CD4-positive, alpha-beta T cell (primary cell): ENCODE measurements around the gene COL5A1. TPM values are rescaled to one million over a fixed set of nuclear protein-coding genes. Genes with fewer than 3 reads are reported as not detected.

Source experiments
- ATAC-seq: fragments of 200-7000 bp; cut with Tn5 transposase; one replicate; pipeline ENCODE4 v1.10.0; 2022; ENCODE audit warnings: mild to moderate bottlenecking; ENCODE audit not compliant: poor library complexity
- CTCF ChIA-PET: fragments of 350-600 bp; sonication (Branson Sonifier 250); formaldehyde crosslinking; loops from one replicate; lab custom pipeline; 2021; ENCODE audit warnings: antibody characterized with exemption, inconsistent platforms; lab: Charles Lee
- POLR2A ChIA-PET: fragments of 350-600 bp; sonication (Branson Sonifier 250); formaldehyde crosslinking; loops from one replicate; lab custom pipeline; 2021; ENCODE audit warnings: antibody characterized with exemption, inconsistent platforms; lab: Charles Lee
- DNase-seq, 14 experiments: peaks; one replicate each; pipeline ENCODE4 v3.0.0-alpha.2; 2013 to 2020; ENCODE audit warnings: mixed read lengths in 2 of 14
- H3K27ac ChIP-seq, 2 donors: one replicate each; pipeline versions ENCODE4 v1.5.1 to v1.7.0; 2013; ENCODE audit warnings: low read length in 2 of 2, low read depth in 1 of 2, mild to moderate bottlenecking in 1 of 2
- H3K27me3 ChIP-seq, 2 experiments: 1 replicate in 1 of 2; 2 replicates in 1 of 2; pipeline versions ENCODE4 v1.6.1 to v1.7.0; 2013; ENCODE audit warnings: low read length in 2 of 2, control low read depth in 1 of 2, mild to moderate bottlenecking in 1 of 2, moderate library complexity in 1 of 2; ENCODE audit not compliant: insufficient read depth in 2 of 2, control insufficient read depth in 1 of 2
- H3K36me3 ChIP-seq: one replicate; pipeline ENCODE4 v1.6.1; 2013; ENCODE audit warnings: low read length, control low read depth; ENCODE audit not compliant: insufficient read depth
- H3K4me1 ChIP-seq: one replicate; pipeline ENCODE4 v1.6.1; 2013; ENCODE audit warnings: low read length, control low read depth; ENCODE audit not compliant: insufficient read depth
- H3K4me3 ChIP-seq: one replicate; pipeline ENCODE4 v1.5.1; 2013; ENCODE audit warnings: mild to moderate bottlenecking, low read length, moderate library complexity
- H3K9me3 ChIP-seq, 2 experiments: 1 replicate in 1 of 2; 2 replicates in 1 of 2; pipeline versions ENCODE4 v1.6.1 to v1.7.0; 2013; ENCODE audit warnings: low read length in 2 of 2, mild to moderate bottlenecking in 2 of 2, control low read depth in 1 of 2, moderate library complexity in 1 of 2; ENCODE audit not compliant: control insufficient read depth in 1 of 2, insufficient read depth in 1 of 2
- H3K27ac Mint-ChIP-seq: one replicate; pipeline ENCODE4 v1.8.0; 2020; ENCODE audit warnings: mixed read lengths
- H3K27me3 Mint-ChIP-seq: one replicate; pipeline ENCODE4 v1.8.0; 2021; ENCODE audit warnings: mixed read lengths
- H3K36me3 Mint-ChIP-seq: one replicate; pipeline ENCODE4 v1.8.0; 2021; ENCODE audit warnings: low read depth, mixed read lengths
- H3K4me1 Mint-ChIP-seq: one replicate; pipeline ENCODE4 v1.8.0; 2021; ENCODE audit warnings: low read depth, mixed read lengths
- H3K4me3 Mint-ChIP-seq: one replicate; pipeline ENCODE4 v1.8.0; 2020; ENCODE audit warnings: mild to moderate bottlenecking, mixed read lengths
- H3K9me3 Mint-ChIP-seq: one replicate; pipeline ENCODE4 v1.8.0; 2020; ENCODE audit warnings: mixed read lengths
- CTCF ChIP-seq: fragments of 200-600 bp; IDR thresholded peaks from one replicate; pipeline ENCODE4 v1.8.0; 2022; ENCODE audit warnings: antibody characterized with exemption, mild to moderate bottlenecking
- intact Hi-C, 2 experiments: fragments of 100-400 bp; cut with DNase I in 1 of 2; cut with micrococcal nuclease in 1 of 2; formaldehyde crosslinking; loops; one replicate each; pipeline versions ENCODE4 v1.15.1 to v1.9.0; 2023 to 2025; cut with DNase I, micrococcal nuclease
- polyA plus RNA-seq, 2 donors: library from polyadenylated mRNA; unstranded; fragments of 120-200 nt; gene quantifications; one replicate each; pipeline ENCODE4 v1.2.1, GENCODE V29; 2013
- total RNA-seq, 174 experiments: library from RNA in 2 of 174; stranded (reverse) in 2 of 174; gene quantifications; one replicate each; pipeline ENCODE4 v1.2.3 and lab custom pipeline; 2021 to 2026

Gene COL5A1
- under 1 TPM; 0.41 to 0.50 TPM for total RNA-seq
- polyA plus RNA-seq (2013, experiment 1 of 2), result 0.56 TPM
- polyA plus RNA-seq (2013, experiment 2 of 2), result 15.1 TPM
- total RNA-seq (lab: John Stamatoyannopoulos, UW), result 0 to 8.9 (median 1.7) reads per million in 172 experiments

- no peak within 1 kb of the TSS for H3K27ac Mint-ChIP-seq
- Histone ChIP-seq H3K9me3 (no peaks in the 10 kb centered on the region), H3K27ac (no peak within 1 kb of the TSS), H3K4me3 (peak within 1 kb of the TSS; percentile 26), H3K36me3 (no peaks in the 10 kb centered on the region), H3K27me3 (peaks cover 9 to 11% of the 10 kb centered on the region in 2 experiments), H3K4me1 (peaks cover 8% of the 10 kb centered on the region)
- ChIA-PET CTCF (no interaction called here), POLR2A (no interaction called here)
- H3K27me3 Mint-ChIP-seq, result peaks cover 17% of the 10 kb centered on the region
- TF ChIP-seq CTCF, result no peak
- peak; percentile 94 for ATAC-seq
- no peaks in the 10 kb centered on the region for H3K9me3 Mint-ChIP-seq
- no peaks in the 10 kb centered on the region for H3K4me1 Mint-ChIP-seq
- intact Hi-C loops, result loop anchor here (5.0 to 10.0 kb wide), 2 partner anchors 194 to 477 kb away; partner anchors contain the start of gene RNU6ATAC (in 1 of the 2)
- peak in 13 of 14 experiments; percentile 4 to 69 (median 41) for DNase-seq
- H3K4me3 Mint-ChIP-seq, result peak within 1 kb of the TSS; percentile 62
- H3K36me3 Mint-ChIP-seq, result no peaks in the 10 kb centered on the region
Measured at GRCh38 chr9:134641173-134641989, at the start of gene COL5A1. Gene COL5A1, plus strand, starts transcription at chr9:134641803. Its CDS starts 385 bp downstream, at chr9:134642188.

- ChIA-PET CTCF (no interaction called here), POLR2A (no interaction called here)
- no peak overlapping the region for H3K27ac Mint-ChIP-seq
- H3K27me3 Mint-ChIP-seq, result peaks cover 20% of the 10 kb centered on the region
- intact Hi-C loops, result no loop called here
- Histone ChIP-seq H3K9me3 (no peaks in the 10 kb centered on the region), H3K27ac (no peak overlapping the region), H3K36me3 (no peaks in the 10 kb centered on the region), H3K4me3 (no peak overlapping the region), H3K27me3 (peaks cover 2 to 5% of the 10 kb centered on the region in 2 experiments), H3K4me1 (no peaks in the 10 kb centered on the region)
- no peak for TF ChIP-seq CTCF
- no peaks in the 10 kb centered on the region for H3K9me3 Mint-ChIP-seq
- no peaks in the 10 kb centered on the region for H3K4me1 Mint-ChIP-seq
- no peak overlapping the region for H3K4me3 Mint-ChIP-seq
- no peaks in the 10 kb centered on the region for H3K36me3 Mint-ChIP-seq
- DNase-seq, result peak in 1 of 14 experiments; percentile 25
- ATAC-seq, result no peak
Measured at GRCh38 chr9:134592018-134592818, 49.4 kb upstream of the COL5A1 start.

GRCh38 chr9:134592819-134593200, 48.8 kb upstream of the COL5A1 start:
- no peak for ATAC-seq
- Mint-ChIP-seq H3K36me3 (no peaks in the 10 kb centered on the region), H3K27me3 (peaks cover 20% of the 10 kb centered on the region), H3K27ac (no peak overlapping the region), H3K4me3 (no peak overlapping the region), H3K9me3 (no peaks in the 10 kb centered on the region), H3K4me1 (no peaks in the 10 kb centered on the region)
- Histone ChIP-seq H3K9me3 (no peaks in the 10 kb centered on the region), H3K27me3 (peaks cover 2 to 5% of the 10 kb centered on the region in 2 experiments), H3K27ac (no peak overlapping the region), H3K4me1 (no peaks in the 10 kb centered on the region), H3K36me3 (no peaks in the 10 kb centered on the region), H3K4me3 (no peak overlapping the region)
- intact Hi-C loops, result no loop called here
- POLR2A ChIA-PET, result no interaction called here
- CTCF ChIA-PET, result no interaction called here
- peak in 1 of 14 experiments; percentile 7 for DNase-seq
- TF ChIP-seq CTCF, result no peak
